Middle frontal gyrus (tissue), 1 donor: Measurements from ENCODE around the gene KLK15.

Experiments
- DNase-seq: peaks from one replicate; pipeline ENCODE4 v3.0.0-alpha.2; 2015; ENCODE audit warnings: low spot score; ENCODE audit errors: extremely low spot score

The KLK15 gene

GRCh38 chr19:50777261-50777660, 56.1 kb downstream of the KLK15 start:
- DNase-seq = no peak

GRCh38 chr19:50776131-50776530, 57.2 kb downstream of the KLK15 start:
- no peak for DNase-seq
